NT2/D1 (cell line): Measurements from ENCODE around the gene HCFC1R1.

Source experiments
- DNase-seq: peaks from one replicate; pipeline ENCODE4 v3.0.0-alpha.2; 2011; ENCODE audit warnings: low read depth, low spot score
- H3K27me3 ChIP-seq: 2 replicates; pipeline ENCODE4 v1.6.0; 2011; ENCODE audit warnings: mild to moderate bottlenecking; ENCODE audit not compliant: insufficient read length, insufficient read depth
- H3K36me3 ChIP-seq: 2 replicates; pipeline ENCODE4 v1.6.1; 2011; ENCODE audit warnings: mild to moderate bottlenecking, low read length, mixed read lengths; ENCODE audit not compliant: insufficient read depth, insufficient read length
- H3K4me1 ChIP-seq: 2 replicates; pipeline ENCODE4 v1.5.1; 2011; ENCODE audit not compliant: insufficient read depth, insufficient read length
- H3K4me3 ChIP-seq: 2 replicates; pipeline ENCODE4 v1.5.1; 2011; ENCODE audit warnings: low read depth; ENCODE audit not compliant: insufficient read length
- H3K9ac ChIP-seq: 2 replicates; pipeline ENCODE4 v1.6.0; 2011; ENCODE audit warnings: low read depth; ENCODE audit not compliant: insufficient read length
- H3K9me3 ChIP-seq: 2 replicates; pipeline ENCODE4 v1.5.1; 2011; ENCODE audit warnings: mild to moderate bottlenecking, low read length; ENCODE audit not compliant: insufficient read depth
- SUZ12 ChIP-seq: IDR thresholded peaks from 2 replicates; pipeline ENCODE4 v1.6.1; 2011; ENCODE audit not compliant: insufficient read length, insufficient read depth; ENCODE audit errors: extremely low read depth
- YY1 ChIP-seq: IDR thresholded peaks from 2 replicates; pipeline ENCODE4 v1.6.1; 2011; ENCODE audit not compliant: insufficient read length, insufficient read depth
- ZNF274 ChIP-seq: IDR thresholded peaks from 2 replicates; pipeline ENCODE4 v1.6.1; 2011; ENCODE audit warnings: mild to moderate bottlenecking, low read depth, low read length

Gene HCFC1R1

GRCh38 chr16:3014971-3015370 lies 8.8 kb downstream of the HCFC1R1 start:
- Histone ChIP-seq H3K4me3 (no peak overlapping the region), H3K9me3 (no peaks in the 10 kb centered on the region), H3K27me3 (peaks cover 20% of the 10 kb centered on the region), H3K4me1 (peaks cover 22% of the 10 kb centered on the region), H3K9ac (peak overlapping the region; percentile 8), H3K36me3 (peaks cover 35% of the 10 kb centered on the region)
- DNase-seq: no peak
- TF ChIP-seq YY1 (no peak), ZNF274 (no peak), SUZ12 (no peak)

DNA sequence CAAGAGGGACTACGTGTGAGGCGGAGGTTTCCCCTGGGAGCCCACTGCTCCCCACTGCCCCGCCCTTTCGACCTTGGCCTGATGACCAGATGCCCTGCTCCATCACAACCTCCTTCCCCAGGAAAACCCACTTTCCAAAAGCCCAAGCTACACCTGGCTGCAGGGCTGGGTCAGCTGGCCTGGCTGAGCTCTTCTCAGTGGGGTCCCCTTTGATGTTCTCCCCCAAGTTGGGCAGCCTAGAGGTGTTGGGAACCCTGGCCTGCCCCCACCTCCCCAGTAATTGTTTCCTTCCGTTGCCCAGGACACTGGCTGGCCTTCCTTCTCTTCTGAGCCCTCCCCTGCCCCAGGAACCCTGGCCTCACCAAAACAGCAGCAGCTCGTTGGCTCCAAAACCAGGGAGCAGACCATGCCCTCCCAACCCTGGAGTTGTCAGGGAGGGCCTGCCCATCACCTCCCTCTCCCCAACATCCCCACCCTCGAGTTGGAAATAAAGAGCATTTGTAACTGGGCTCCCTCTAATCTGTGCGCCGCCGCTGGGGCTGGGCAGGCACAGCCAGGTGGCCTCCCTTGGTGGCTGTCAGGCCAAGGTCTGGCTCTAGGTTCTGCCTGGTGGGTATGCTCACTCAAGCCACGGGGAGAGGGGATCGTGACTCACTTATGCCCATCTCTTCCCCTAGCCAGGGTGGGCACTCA lies 9.6 kb downstream of the HCFC1R1 start:
- H3K27me3 ChIP-seq: peaks cover 20% of the 10 kb centered on the region
- no peak for DNase-seq
- H3K36me3 ChIP-seq: peaks cover 35% of the 10 kb centered on the region
- H3K9ac ChIP-seq: no peak overlapping the region
- peaks cover 22% of the 10 kb centered on the region for H3K4me1 ChIP-seq
- TF ChIP-seq ZNF274 (no peak), YY1 (no peak), SUZ12 (no peak)
- H3K4me3 ChIP-seq: no peak overlapping the region
- no peaks in the 10 kb centered on the region for H3K9me3 ChIP-seq

- peak overlapping the region; percentile 54 for H3K9ac ChIP-seq
- peaks cover 20% of the 10 kb centered on the region for H3K27me3 ChIP-seq
- H3K9me3 ChIP-seq: no peaks in the 10 kb centered on the region
- H3K4me1 ChIP-seq: peaks cover 24% of the 10 kb centered on the region
- no peak for DNase-seq
- peaks cover 35% of the 10 kb centered on the region for H3K36me3 ChIP-seq
- no peak overlapping the region for H3K4me3 ChIP-seq
- TF ChIP-seq SUZ12 (no peak), YY1 (no peak), ZNF274 (no peak)
Observed at GRCh38 chr16:3013491-3013951, 10.2 kb downstream of the HCFC1R1 start.

DNA sequence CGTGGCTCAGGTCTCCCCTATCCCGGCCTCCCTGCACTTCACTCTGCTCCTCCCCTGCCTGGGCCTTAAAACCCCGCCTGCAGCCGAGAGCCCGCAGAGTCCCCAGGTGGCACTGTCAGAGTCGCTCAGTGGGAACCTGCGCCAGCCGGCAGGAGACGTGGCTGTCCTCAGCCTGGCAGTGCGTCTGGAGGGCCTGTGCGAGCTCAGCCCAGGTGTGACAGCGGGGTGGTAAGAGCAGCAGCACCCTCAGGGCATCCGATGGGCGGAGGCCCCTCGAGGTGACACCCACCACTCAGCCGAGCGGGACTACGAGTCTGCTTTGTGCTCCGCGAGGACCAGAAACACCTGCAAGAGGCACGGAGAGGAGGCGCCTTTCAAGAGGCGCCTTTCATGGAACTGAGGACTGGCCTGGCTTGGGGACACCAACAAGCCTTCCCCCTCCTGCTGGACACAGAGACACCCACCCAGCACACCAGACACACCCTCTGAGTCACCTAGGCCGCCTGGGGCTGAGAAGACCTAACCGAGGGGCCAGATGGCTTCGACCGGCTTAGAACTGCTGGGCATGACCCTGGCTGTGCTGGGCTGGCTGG lies 10.8 kb downstream of the HCFC1R1 start, which contains the start of gene CLDN9:
TSS of gene CLDN9 (plus strand) at position 96 of the 593 bp plus-strand sequence. CDS start at position 536, 440 bp downstream.
- no peak for TF ChIP-seq SUZ12
- TF ChIP-seq ZNF274: no peak
- TF ChIP-seq YY1: no peak
- Histone ChIP-seq H3K4me1 (peaks cover 25% of the 10 kb centered on the region), H3K27me3 (peaks cover 20% of the 10 kb centered on the region), H3K9me3 (no peaks in the 10 kb centered on the region), H3K4me3 (no peak within 1 kb of the TSS), H3K9ac (peak within 1 kb of the TSS; percentile 54), H3K36me3 (peaks cover 35% of the 10 kb centered on the region)
- DNase-seq: no peak

DNA sequence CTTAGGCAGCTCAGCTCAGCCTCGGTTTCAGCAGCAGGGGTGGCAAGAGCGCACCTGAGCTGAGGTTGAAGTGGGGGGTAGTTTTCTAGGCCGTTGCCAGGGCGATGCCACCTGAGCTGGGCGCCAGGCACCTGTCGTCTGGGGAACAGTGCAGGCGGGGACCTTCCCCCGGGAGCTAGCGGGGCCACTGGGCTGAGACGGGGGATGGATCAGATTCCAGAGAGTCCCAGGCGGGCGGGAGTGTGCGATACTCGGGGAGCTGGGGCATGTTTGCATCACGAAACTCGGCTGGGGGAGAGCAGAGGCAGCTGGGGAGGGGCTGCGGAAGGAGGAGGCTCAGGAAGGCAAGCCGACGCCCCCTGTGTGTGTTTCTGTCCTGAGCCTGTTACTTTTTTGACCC lies 11.5 kb downstream of the HCFC1R1 start:
- peaks cover 35% of the 10 kb centered on the region for H3K36me3 ChIP-seq
- no peak overlapping the region for H3K4me3 ChIP-seq
- H3K9me3 ChIP-seq: no peaks in the 10 kb centered on the region
- H3K9ac ChIP-seq: peak overlapping the region; percentile 24
- peaks cover 25% of the 10 kb centered on the region for H3K27me3 ChIP-seq
- DNase-seq: no peak
- H3K4me1 ChIP-seq: peaks cover 32% of the 10 kb centered on the region
- TF ChIP-seq SUZ12 (no peak), ZNF274 (no peak), YY1 (no peak)

DNA sequence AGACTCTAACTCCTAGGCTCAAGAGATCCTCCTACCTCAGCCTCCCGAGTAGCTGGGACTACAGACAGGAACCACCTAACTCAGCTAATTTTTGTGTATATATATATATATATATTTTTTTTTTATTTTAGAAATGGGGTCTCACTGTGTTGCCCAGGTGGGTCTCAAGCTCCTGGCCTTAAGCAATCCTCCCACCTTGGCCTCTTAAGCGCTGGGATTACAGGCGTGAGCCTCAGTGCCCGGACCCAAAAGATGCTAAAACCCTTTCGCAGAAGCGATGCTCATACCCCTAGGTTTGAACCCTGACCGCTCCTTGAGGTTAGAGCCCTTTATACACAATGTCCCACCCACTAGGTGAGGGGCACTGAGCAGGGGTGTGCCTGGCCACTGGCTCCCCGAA lies 13.2 kb downstream of the HCFC1R1 start:
- Histone ChIP-seq H3K4me1 (peaks cover 44% of the 10 kb centered on the region), H3K9me3 (no peaks in the 10 kb centered on the region), H3K4me3 (no peak overlapping the region), H3K9ac (peak overlapping the region; percentile 79), H3K36me3 (peaks cover 23% of the 10 kb centered on the region), H3K27me3 (peaks cover 33% of the 10 kb centered on the region)
- no peak for DNase-seq
- TF ChIP-seq SUZ12 (no peak), ZNF274 (no peak), YY1 (no peak)
